Prostate gland (tissue), 2 donors: ENCODE results near the gene OR4D9. TPM values are rescaled to one million over a fixed set of nuclear protein-coding genes. Genes with fewer than 3 reads are reported as not detected.
"Not testable (repeated sequence)": the region's sequence is repeated elsewhere in the genome, so short reads cannot be mapped to it uniquely, and the experiment has no call there.

ENCODE experiments used
- DNase-seq: peaks from one replicate; pipeline ENCODE4 v3.0.0-alpha.2; 2019; ENCODE audit warnings: low spot score
- H3K27ac ChIP-seq, 2 donors: fragments of 200-600 bp; sonication (generic); 2 replicates each; pipeline ENCODE4 v1.5.1; 2017 to 2019
- H3K27me3 ChIP-seq: fragments of 200-600 bp; sonication (generic); replicated peaks from 2 replicates; pipeline ENCODE4 v1.5.1; 2019; ENCODE audit not compliant: insufficient read depth
- H3K36me3 ChIP-seq, 2 donors: fragments of 200-600 bp; sonication (generic); 1 replicate in 1 of 2; 2 replicates in 1 of 2; pipeline versions ENCODE4 v1.5.1 to v1.8.1; 2017 to 2019
- H3K4me1 ChIP-seq: fragments of 200-600 bp; sonication (generic); replicated peaks from 2 replicates; pipeline ENCODE4 v1.5.1; 2019
- H3K4me3 ChIP-seq, 2 donors: fragments of 200-600 bp; sonication (generic); 2 replicates each; pipeline ENCODE4 v1.5.1; 2017 to 2019
- H3K9me3 ChIP-seq: fragments of 200-600 bp; sonication (generic); 2 replicates; pipeline ENCODE4 v1.5.1; 2017
- CTCF ChIP-seq, 4 experiments: fragments of 200-600 bp in 2 of 4; fragments of 450-650 bp in 2 of 4; sonication (generic) in 2 of 4; IDR thresholded peaks; 1 replicate in 3 of 4; 2 replicates in 1 of 4; pipeline ENCODE4 v1.5.1; 2016 to 2019; ENCODE audit warnings: antibody characterized with exemption in 4 of 4, mild to moderate bottlenecking in 2 of 4, moderate library complexity in 2 of 4
- POLR2A ChIP-seq: fragments of 450-650 bp; IDR thresholded peaks from one replicate; pipeline ENCODE4 v1.6.1; 2016; ENCODE audit warnings: antibody characterized with exemption, mild to moderate bottlenecking
- POLR2AphosphoS5 ChIP-seq: sonication (generic); formaldehyde crosslinking; IDR thresholded peaks from one replicate; pipeline ENCODE4 v1.6.1; 2017; ENCODE audit warnings: antibody characterized with exemption
- WGBS: methylation state at CpG from one replicate; pipeline ENCODE4 v1.1.5; 2018; 5-methylcytosine and 5-hydroxymethylcytosine counted together
- intact Hi-C: fragments of 100-400 bp; cut with DNase I; formaldehyde crosslinking; loops from one replicate; pipeline ENCODE4 v1.14.2; 2022
- total RNA-seq, 2 donors: library from RNA; depleted of rRNA; stranded (reverse); fragments of >200 nt; gene quantifications; one replicate each; pipeline ENCODE4 v1.1.0, GENCODE V29; 2016

Gene OR4D9
- total RNA-seq, 2 donors from 2014 or later, result not detected

DNA sequence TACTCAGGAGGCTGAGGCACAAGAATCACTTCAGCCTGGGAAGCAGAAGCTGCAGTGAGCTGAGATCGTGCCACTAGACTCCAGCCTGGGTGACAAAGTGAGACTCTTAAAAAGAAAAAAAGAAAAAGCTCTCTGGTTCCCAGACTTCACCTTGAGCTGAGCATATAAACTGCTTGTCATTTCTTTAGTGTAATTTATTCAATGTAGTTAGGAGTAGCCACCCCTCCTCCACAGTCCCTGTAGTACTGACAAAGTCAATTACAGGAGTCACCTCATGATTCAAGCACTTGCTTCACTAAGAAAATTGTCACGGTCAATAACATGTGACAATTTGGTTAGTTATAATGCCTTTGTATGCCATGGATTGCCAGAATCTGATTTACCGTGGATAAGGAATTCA, 31.0 kb upstream of the OR4D9 start:
- Histone ChIP-seq H3K4me1 (no peaks in the 10 kb centered on the region), H3K27ac (no peak overlapping the region), H3K36me3 (no peaks in the 10 kb centered on the region), H3K9me3 (no peaks in the 10 kb centered on the region), H3K4me3 (no peak overlapping the region), H3K27me3 (no peaks in the 10 kb centered on the region)
- no peak for DNase-seq
- whole genome bisulfite sequencing, result 67% methylated on average over 3 of the region's 3 CpGs
- intact Hi-C loops, result no loop called here
- TF ChIP-seq CTCF (IDR thresholded peaks at IDR 0.05), result no peak

GRCh38 chr11:59501931-59502330, 9.4 kb upstream of the OR4D9 start:
- Histone ChIP-seq H3K9me3 (no peaks in the 10 kb centered on the region), H3K27ac (no peak overlapping the region), H3K4me1 (no peaks in the 10 kb centered on the region), H3K4me3 (no peak overlapping the region), H3K27me3 (no peaks in the 10 kb centered on the region), H3K36me3 (no peaks in the 10 kb centered on the region)
- intact Hi-C loops, result no loop called here
- WGBS, result 86% methylated on average over 1 of the region's 1 CpG
- TF ChIP-seq POLR2A (no peak), POLR2AphosphoS5 (no peak), CTCF (IDR thresholded peaks at IDR 0.05) (no peak)
- DNase-seq, result no peak

DNA sequence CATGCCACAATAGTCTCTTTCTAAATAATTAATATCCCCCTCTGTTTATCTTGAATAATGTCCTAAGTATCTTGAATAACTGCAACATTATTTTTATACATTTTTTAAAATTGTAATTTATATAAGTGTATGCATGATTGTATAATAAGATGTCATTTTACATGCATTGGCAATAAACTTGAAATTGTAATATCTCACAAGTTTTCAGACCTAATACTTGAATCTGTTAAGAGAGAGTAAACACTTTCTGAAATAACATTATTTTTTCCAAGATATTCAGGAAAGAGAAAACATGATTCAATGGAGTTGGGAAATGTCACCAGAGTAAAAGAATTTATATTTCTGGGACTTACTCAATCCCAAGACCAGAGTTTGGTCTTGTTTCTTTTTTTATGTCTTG, 8.1 kb upstream of the OR4D9 start, which contains the start of gene OR4D11:
Gene OR4D11, plus strand, starts transcription at position 301 of the 400 bp plus-strand sequence. Its CDS starts 0 bp downstream, at position 301.
- TF ChIP-seq POLR2AphosphoS5 (no peak), CTCF (IDR thresholded peaks at IDR 0.05) (no peak), POLR2A (no peak)
- no peaks in the 10 kb centered on the region for H3K4me1 ChIP-seq
- H3K4me3 ChIP-seq, result no peak within 1 kb of the TSS
- H3K36me3 ChIP-seq, result no peaks in the 10 kb centered on the region
- no peak within 1 kb of the TSS for H3K27ac ChIP-seq
- no peaks in the 10 kb centered on the region for H3K9me3 ChIP-seq
- no peak for DNase-seq
- intact Hi-C loops, result no loop called here
- H3K27me3 ChIP-seq, result no peaks in the 10 kb centered on the region

DNA sequence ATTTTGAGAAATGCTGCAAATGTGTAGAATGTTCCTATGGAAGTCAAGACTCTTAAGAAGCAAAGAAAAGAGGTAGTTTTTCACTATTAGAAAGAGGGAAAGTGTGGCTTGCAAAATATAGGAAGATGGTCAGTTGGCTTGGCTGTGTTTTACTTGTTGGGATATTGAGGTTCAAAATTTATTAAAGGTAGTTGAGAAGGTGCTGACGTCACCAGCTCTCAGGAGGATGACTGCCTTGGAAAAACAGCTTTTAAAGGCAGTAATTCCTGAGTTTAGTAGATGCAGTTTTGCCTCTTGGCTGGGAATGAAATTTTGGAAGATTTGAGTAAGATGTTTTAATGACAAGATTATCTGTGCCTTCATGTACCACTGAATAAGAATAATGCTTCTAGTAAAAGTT, 336 bp downstream of the OR4D9 start:
- 56% methylated on average over 1 of the region's 1 CpG for WGBS
- TF ChIP-seq CTCF (IDR thresholded peaks at IDR 0.05) (no peak), POLR2A (no peak), POLR2AphosphoS5 (no peak)
- Histone ChIP-seq H3K4me1 (no peaks in the 10 kb centered on the region), H3K27me3 (no peaks in the 10 kb centered on the region), H3K27ac (no peak overlapping the region), H3K36me3 (no peaks in the 10 kb centered on the region), H3K9me3 (no peaks in the 10 kb centered on the region), H3K4me3 (no peak overlapping the region)
- intact Hi-C loops, result no loop called here
- DNase-seq, result no peak

DNA sequence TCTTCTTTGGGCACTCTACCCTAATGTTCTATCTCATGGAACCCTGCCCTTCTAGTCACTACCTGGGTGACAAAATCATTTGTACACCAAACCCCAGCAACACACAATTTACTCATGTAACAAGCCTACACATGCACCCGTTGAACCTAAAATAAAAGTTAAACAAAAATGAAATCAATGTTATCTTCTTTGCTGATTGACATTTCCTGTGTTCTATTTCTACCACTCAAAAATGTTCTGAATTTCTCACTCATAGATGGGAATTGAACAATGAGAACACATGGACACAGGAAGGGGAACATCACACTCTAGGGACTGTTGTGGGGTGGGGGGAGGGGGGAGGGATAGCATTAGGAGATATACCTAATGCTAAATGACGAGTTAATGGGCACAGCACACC, 8.8 kb downstream of the OR4D9 start:
- H3K4me3 ChIP-seq, DNase-seq, H3K27me3 ChIP-seq, H3K4me1 ChIP-seq, intact Hi-C loops, H3K9me3 ChIP-seq, H3K36me3 ChIP-seq, H3K27ac ChIP-seq: not testable (repeated sequence)
- WGBS, result 66% methylated on average over 2 of the region's 2 CpGs
